ENCODE data around the gene CABLES1.

The CABLES1 gene

DNA sequence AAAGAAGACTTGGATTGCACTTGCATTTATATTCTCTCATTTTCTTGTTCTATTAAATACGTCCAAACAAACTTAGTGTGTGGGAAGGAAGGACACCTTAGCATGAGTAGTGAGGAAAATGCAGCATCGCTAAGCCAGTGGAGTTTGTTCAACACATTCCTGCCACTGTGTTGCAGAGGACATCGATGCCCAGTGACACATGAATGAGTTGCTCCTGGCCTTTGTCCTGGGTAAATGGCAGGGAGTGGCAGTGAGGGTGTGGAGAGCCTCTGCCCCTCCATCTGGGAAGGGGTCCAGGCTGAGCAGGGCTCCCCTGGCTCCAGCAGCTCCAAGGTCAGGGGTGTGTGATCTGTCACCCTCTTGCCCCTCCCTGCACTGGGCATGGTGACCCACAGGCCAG is 75.9 kb downstream of the CABLES1 start:
- H3K4me3 ChIP-seq (ENCODE audit: low read depth, low read length) = no peak overlapping the region

DNA sequence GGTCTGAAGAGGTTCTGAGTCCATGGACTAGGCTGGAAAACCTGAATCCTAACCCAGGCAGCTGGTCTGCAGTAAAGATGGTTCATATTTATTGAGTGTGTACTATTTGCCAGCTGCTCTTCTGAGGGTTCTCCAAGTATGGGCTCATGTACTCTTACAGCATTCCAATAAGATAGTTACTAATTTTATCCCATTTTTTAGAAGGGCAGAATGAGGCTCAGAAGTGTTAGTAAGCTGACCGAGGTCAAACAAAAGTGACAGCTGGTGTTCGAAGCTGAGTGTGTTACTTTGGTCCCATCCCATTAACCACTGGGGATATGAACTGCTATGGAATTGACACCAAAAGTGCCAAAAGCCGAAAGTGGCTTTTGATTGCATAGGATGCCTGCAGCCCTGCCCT is 76.9 kb downstream of the CABLES1 start:
- H3K4me3 ChIP-seq (ENCODE audit: low read depth, low read length) = no peak overlapping the region

- no peak overlapping the region for H3K4me3 ChIP-seq (ENCODE audit: low read depth, low read length)
Measured at GRCh38 chr18:23213200-23213599, 77.9 kb downstream of the CABLES1 start.

- H3K4me3 ChIP-seq (ENCODE audit: low read depth, low read length) = no peak overlapping the region
Measured at GRCh38 chr18:23217781-23218180, 82.5 kb downstream of the CABLES1 start.

DNA sequence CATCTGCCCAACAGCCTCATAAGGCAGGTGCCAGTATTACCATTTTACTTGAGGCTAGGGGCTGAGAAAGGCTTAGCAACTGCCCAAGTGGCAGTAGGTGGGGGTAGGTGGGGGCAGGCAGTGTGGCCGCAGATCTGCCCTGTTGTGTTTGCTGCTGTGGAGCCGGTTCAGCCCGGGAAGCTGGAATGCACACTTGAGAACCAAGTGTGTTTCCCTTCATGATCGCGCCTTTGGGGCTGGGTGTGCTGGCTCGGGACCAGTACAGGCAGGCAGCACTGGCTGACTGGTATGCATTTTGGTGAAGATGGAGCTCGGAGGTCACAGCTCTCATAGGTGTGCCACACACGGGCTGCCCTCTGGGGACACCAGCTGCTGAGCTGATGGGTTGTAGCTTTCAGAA is 85.1 kb downstream of the CABLES1 start:
- no peak overlapping the region for H3K4me3 ChIP-seq (ENCODE audit: low read depth, low read length)

GRCh38 chr18:23223641-23224040 is 88.4 kb downstream of the CABLES1 start:
- no peak overlapping the region for H3K4me3 ChIP-seq (ENCODE audit: low read depth, low read length)

DNA sequence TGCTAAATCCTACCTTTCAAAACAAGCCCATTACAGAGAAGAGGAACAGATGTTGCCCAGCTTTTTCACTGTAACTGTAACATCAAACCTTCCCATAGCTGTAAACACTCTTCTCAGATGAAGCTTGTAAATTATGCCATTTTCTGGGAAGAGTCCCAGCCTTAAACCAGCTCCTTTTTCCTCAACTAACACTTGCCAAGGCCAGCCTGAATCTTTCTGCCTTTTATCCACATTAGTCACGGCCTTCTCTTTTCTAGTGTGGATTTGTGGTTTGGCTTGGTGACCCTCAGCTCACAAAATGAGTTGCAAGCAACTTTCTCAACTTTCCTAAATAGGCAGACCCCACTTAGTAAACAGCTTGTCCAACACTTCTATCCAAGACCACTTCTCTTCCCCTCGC is 90.2 kb downstream of the CABLES1 start:
- H3K4me3 ChIP-seq (ENCODE audit: low read depth, low read length) = no peak overlapping the region

GRCh38 chr18:23226391-23226790 is 91.1 kb downstream of the CABLES1 start:
- H3K4me3 ChIP-seq (ENCODE audit: low read depth, low read length) = no peak overlapping the region

DNA sequence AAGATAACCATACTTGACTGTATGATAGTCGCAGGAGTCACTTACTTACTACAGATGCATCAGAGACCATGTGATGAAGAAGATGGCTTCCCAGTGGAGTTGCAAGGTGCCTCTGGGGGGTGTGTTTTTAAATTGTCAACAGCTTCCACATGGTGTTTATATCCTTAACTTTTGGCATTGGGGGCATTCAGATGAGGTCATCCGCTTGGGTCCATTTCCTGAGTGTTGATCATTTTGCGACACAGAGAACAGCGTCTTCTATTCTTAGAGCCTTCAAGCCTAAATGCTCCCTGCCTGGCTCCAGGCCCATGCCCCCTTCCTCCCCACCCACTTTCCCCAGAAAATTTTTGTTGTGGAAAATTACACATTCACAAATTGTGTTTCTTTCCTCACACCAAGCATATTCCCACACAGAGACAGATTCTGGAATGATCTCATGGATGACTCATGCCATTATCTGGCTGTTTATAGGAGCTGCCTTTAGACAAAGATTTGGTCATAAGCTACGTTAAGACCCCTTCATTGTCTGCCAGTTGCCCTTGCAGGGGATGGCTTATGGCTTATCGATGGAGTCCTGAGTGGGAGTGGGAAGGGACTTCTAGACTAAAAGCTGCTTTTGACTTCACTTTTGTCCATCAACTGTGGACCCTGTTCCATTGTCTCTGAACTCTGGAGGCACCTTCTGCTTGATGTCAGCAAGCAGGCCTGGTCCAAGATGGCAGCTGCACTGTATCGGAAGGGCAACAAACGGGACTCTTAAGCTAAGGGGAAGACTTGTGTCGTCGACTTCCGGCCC is 91.8 kb downstream of the CABLES1 start:
- H3K4me3 ChIP-seq (ENCODE audit: low read depth, low read length) = no peak overlapping the region

- H3K4me3 ChIP-seq (ENCODE audit: low read depth, low read length) = no peak overlapping the region
Measured at GRCh38 chr18:23227726-23228070, 92.4 kb downstream of the CABLES1 start.

- no peak overlapping the region for H3K4me3 ChIP-seq (ENCODE audit: low read depth, low read length)
Measured at GRCh38 chr18:23228102-23229061, 93.1 kb downstream of the CABLES1 start.

- no peak overlapping the region for H3K4me3 ChIP-seq (ENCODE audit: low read depth, low read length)
Measured at GRCh38 chr18:23229472-23229871, 94.2 kb downstream of the CABLES1 start.

- H3K4me3 ChIP-seq (ENCODE audit: low read depth, low read length) = no peak overlapping the region
Measured at GRCh38 chr18:23230686-23231085, 95.4 kb downstream of the CABLES1 start.

- no peak overlapping the region for H3K4me3 ChIP-seq (ENCODE audit: low read depth, low read length)
Measured at GRCh38 chr18:23231340-23232021, 96.2 kb downstream of the CABLES1 start.

- H3K4me3 ChIP-seq (ENCODE audit: low read depth, low read length) = no peak overlapping the region
Measured at GRCh38 chr18:23232331-23232730, 97.0 kb downstream of the CABLES1 start.

- H3K4me3 ChIP-seq (ENCODE audit: low read depth, low read length) = no peak overlapping the region
Measured at GRCh38 chr18:23234619-23235018, 99.3 kb downstream of the CABLES1 start.

DNA sequence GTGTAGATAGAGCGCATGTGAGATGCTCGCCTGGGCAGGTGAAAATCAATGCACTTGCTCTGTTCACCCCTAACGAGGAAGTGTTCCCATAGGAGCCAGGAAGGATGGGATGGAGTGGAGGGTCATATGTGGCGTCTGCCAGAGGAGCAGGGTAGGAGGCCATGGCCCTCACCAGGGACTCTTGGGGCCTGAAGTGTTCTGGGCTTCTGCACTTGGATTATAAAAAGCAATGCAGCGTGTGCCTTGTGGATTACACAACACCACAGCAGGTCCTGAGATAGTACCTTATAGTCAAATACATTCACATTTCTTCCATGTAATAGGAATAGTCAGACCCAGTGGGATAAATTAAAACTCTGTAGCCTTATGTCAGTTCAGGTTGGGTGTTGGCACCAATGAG is 100.1 kb downstream of the CABLES1 start:
- H3K4me3 ChIP-seq (ENCODE audit: low read depth, low read length) = no peak overlapping the region

DNA sequence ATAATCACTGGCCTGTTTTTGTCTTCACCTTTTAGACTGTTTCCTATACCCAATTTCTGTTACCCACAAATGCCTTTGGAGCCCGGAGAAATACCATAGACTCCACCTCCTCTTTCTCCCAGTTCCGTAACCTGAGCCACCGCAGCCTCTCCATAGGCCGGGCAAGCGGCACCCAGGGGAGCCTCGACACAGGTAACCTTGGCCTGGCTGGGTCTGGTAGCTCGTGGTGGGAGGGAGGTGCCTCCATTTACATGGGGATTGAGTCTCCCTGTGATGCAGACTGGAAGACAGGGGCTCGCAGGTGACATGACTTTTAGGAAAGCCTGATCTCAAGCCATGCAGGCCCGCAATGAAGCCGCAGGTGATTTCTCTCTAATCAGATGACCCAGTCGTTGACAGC is 100.6 kb downstream of the CABLES1 start:
- no peak overlapping the region for H3K4me3 ChIP-seq (ENCODE audit: low read depth, low read length)

DNA sequence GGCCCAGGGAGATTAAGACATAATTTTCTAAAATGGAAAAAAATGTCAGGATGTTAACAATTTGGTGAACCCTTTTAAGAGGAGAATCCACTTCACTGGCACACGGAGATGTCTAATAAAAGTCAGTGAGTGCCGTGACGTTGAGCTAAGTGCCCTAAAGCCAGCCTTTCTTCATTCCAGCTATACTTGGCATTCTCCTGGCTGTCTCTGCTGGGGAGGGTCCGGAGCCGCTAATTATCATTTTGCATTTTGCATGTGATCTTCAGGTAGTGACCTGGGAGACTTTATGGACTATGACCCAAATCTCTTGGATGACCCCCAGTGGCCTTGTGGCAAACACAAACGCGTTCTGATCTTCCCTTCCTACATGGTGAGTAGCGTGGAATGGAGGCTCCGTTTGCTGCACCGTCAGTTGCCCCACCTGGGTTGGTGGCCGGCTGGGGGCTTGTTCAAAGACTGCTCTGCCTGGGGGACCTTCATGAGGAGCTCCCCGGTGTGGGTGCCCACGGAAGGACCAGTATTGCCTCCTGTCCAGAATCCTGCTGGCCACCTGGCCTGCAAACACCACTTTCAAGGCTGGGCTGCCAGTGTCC is 101.7 kb downstream of the CABLES1 start:
- H3K4me3 ChIP-seq (ENCODE audit: low read depth, low read length) = no peak overlapping the region

DNA sequence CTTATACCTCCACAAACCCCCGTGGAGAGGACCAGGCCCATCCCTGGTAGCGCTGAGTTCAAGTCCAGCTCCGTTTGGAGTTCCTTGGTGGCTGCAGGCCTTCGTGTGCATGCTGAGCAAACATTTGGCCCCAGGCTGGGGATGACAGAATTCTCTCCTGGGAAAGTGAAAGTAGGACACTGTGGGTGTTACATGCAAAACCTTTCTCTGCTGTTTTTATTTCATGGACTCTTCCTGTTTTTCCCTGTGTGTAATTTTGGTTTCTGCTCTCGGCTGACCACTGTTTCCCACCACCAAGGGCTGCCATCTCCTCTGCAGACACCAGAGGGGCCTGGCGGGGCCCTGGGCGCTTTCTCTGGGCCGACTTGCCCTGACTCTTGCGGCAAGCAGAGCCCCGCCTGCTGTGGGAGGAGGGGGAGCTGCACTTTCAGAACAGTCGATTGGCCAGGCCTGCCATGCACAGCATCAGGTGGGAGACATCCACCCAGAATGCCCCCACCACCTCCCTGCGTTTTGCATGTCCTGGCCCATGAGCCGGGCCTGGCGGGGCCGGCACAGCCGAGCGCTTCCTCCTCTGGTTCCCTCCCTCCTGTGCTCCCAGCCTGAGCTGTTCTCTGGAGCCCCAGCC is 102.4 kb downstream of the CABLES1 start:
- H3K4me3 ChIP-seq (ENCODE audit: low read depth, low read length) = no peak overlapping the region

- no peak overlapping the region for H3K4me3 ChIP-seq (ENCODE audit: low read depth, low read length)
Measured at GRCh38 chr18:23238152-23238531, 102.9 kb downstream of the CABLES1 start.
